GM10847 (cell line): ENCODE measurements around the gene R3HDM2.

Experiments used
- POLR2A ChIP-seq: IDR thresholded peaks from 2 replicates; pipeline ENCODE4 v1.6.1; 2011; ENCODE audit not compliant: insufficient read length; ENCODE audit errors: extremely low read depth

The R3HDM2 gene

DNA sequence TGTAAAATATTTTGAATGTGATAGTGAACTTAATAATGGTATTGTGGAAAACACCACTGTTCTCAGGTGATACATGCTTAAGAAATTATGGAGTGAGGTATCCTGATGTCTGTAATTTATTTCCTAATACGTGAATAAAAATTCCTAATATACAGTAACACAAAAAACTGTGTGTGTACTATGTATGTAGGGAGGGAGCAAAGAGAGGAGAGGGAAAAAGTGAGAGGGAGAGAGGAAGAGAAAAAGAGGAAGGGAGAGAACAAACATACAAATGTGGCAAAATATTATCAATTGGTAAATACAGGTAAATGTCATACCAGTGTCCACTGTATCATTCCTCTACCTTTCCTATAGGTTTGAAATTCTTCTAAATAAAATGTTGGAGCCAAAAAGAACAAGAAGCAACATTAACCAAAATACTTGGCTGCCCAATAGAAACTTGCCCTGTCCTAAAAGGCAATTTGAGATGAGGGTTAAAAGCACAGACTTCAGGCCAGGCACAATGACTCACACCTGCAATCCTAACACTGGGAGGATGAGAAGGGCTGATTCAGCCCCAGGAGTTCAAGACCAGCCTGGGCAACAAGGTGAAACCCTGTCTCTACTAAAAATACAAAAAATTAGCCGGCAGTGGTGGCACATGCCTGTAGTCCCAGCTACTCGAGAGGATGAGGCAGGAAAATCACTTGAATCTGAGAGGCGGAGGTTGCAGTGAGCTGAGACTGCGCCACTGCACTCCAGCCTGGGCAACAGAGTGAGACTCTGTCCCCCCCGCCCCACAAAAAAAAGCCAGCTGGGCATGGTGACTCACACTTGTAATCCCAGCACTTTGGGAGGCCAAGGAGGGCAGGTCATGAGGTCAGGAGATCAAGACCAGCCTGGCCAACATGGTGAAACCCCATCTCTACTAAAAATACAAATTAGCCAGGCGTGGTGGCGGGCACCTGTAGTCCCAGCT is 14.5 kb downstream of the R3HDM2 start:
- TF ChIP-seq POLR2A = no peak

DNA sequence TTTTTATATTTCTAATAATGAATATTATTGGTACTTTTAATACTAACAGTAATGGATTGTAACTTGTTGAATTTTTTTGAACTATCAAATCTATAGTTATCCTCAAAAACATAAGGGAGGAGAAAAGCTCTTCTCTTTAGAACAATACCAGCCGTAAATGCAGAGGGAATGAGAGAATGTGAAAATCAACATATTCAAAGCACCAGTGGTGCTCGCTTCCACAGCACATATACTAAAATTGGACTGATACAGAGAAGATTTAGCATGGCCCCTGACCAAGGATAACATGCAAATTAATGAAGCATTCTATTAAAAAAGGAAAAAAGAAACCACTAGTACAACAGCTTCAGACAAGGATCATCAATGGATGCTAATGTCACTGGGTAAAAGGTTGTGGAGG is 15.8 kb downstream of the R3HDM2 start:
- TF ChIP-seq POLR2A = no peak

DNA sequence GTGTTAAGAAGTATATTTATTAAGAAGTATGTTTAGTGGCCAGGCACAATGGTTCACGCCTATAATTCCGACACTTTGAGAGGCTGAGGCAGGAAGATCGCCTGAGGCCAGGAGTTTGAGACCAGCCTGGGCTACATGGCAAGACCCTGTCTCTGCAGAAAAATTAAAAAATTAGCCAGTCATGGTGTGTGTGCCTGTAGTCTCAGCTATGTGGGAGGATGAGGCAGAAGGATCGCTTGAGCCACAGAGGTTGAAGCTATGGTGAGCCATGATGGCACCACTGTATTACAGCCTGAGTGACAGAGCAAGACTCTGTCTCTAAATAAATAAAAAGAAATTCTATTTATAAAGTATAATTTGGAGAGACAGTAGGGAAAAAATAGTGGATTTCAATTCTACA is 20.3 kb downstream of the R3HDM2 start:
- TF ChIP-seq POLR2A = no peak

DNA sequence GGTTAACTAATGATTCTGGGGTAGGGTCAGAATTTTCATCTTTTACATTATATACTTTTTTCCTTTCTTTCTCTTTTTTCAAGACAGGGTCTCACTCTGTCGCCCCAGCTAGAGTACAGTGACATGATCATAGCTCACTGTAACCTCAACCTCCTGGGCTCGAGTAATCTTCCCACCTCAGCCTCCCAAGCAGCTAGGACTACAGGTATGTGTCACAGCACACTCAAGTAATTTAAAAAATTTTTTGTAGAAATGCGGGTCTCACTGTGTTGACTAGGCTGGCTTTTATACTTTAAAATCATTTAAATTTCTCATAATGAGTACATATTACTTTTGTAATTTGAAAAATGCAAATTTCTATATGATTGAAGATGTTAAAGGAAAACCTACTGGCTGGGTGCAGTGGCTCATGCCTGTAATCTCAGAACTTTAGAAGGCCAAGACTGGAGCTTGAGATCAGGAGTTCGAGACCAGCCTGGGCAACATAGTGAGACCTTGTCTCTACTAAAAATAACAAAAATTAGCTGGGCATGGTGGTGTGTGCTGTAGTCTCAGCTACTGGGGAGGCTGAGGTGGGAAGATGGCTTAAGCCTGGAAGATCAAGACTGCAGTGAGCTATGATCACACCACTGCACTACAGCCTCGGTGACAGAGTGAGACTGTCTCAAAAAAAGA is 25.7 kb downstream of the R3HDM2 start:
- no peak for TF ChIP-seq POLR2A

DNA sequence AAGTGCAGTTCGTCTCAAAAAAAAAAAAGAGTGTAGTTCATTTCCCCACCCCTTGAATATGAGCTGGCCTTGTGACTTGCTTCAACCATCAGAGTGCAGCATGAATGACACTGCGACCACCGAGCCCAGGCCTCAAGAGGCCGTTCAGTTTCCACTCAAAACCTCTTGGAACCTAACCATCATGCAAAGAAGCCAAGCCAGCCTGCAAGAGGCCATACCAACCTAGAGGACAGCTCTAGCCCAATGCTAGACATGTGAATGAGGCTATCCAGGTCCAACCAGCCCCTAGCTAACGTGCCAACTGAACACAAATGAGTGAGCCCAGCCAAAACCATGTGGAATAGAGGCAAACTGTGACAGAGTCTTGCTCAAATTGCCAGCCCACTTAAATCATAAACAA is 29.7 kb downstream of the R3HDM2 start:
- TF ChIP-seq POLR2A = no peak

DNA sequence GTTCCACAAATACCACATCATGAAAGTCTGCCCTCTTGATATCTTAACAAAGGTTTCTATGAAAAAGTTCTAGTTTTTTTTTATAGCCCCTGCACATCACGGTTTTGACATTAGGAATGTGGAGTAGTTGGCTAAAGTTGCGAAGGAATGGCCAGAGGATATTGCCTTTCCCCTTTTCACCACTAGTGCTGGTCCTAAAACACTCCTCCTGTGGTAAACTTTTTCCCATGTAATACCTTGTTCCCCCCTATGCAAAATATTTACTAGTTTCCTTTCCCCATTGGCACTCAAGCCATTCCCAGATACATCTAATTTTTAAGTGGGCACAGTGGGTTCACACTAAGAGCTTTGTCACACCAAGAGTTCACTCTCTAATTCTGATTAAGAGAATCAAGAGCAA is 33.4 kb downstream of the R3HDM2 start:
- no peak for TF ChIP-seq POLR2A

DNA sequence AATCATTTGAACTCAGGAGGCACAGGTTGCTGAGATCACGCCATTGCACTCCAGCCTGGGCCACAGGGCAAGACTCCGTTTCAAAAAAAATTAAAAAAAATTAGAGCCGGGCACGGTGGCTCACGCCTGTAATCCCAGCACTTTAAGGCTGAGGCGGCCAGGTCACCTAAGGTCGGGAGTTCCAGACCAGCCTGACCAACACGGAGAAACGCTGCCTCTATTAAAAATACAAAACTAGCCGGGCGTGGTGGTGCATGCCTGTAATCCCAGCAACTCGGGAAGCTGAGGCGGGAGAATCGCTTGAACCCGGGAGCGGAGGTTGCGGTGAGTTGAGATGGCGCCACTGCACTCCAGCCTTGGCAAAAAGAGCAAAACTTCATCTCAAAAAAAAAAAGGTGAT is 35.7 kb downstream of the R3HDM2 start:
- no peak for TF ChIP-seq POLR2A

DNA sequence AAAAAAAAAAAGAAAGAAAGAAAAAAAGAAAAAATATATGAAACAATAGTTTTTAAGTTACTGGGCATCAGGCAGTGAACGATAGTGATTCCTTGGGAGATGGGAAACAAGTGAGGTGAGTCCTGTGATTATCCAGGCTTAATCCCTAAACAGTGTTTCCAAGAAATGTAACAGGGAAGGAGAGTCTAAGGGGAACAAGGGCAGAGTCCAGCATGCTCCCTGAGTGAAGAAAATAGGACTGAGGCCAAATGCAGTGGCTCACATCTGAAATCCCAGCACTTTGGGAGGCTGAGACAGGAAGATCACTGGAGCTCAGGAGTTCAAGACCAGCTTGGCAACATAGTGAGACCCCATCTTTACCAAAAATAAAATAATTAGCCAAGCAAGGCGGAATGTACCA is 40.7 kb downstream of the R3HDM2 start:
- no peak for TF ChIP-seq POLR2A

DNA sequence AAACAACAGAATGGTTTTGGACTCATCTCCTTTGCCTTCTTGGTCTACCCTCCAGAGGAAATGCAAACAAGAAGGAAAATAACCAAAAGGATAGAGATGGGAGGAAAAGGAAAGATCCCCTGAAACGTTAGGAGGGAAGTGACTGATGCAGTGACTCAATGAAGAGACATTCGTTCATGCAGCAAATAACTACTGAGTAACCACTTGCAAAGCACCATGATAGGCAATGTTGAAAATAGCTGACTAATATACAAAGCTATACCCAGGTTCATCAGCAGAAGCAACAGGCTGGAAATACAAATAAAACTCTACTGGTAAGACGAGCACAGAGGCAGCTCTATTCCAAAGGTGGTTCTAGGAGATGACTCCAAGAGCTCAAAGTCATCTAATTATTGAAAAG is 41.8 kb downstream of the R3HDM2 start:
- TF ChIP-seq POLR2A = no peak

DNA sequence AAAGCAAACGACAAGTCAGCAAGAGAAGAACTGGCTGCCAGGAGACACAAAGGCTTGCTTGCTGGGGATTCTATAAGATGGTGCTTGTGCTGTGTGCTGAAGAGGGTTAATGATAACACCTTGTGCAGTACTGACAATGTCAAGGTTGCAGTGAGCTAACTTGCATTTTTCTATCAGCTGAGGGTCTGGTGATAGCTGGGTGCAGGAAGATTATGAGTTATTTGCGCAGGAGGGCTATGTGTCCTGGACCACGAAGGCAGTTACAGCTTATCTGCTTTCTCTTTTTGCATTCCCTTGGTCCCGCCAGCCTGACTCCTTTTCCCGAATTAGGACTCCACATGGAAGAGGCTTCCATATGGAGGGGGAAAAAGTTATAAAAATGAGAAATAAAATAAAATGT is 42.4 kb downstream of the R3HDM2 start:
- TF ChIP-seq POLR2A = no peak

DNA sequence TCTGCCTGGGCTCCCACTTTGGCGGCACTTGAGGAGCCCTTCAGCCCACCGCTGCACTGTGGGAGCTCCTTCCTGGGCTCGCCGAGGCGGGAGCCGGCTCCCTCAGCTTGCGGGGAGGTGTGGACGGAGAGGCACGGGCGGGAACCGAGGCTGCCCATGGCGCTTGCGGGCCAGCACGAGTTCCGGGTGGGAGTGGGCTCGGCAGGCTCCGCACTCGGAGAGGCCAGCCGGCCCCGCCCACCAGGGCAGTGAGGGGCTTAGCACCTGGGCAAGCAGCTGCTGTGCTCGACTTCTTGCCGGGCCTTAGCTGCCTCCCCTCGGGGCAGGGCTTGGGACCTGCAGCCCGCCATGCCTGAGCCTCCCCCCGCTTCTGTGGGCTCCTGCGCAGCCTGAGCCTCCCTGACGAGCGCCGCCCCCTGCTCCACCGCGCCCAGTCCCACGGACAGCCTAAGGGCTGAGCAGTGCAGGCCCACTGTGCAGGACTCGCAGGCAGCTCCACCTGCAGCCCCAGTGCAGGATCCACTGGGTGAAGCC is 44.6 kb downstream of the R3HDM2 start:
- TF ChIP-seq POLR2A = no peak

DNA sequence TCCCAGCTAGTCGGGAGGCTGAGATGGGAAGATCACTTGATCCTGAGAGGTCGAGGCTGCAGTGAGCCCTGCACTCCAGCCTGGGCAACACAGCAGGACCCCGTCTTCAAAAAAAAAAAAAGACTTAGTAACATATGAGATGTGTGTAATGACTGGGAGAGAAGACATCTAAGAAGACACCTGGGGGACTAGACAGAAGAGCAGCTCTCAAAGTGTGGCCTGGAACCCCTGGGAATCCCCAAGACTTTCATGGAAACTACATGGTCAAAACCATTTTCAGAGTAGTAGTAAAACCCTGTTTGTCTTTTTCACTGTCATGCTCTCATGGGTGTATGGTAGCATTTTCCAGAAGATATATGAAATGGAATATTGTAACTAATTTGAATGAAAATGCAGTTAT is 45.3 kb downstream of the R3HDM2 start:
- TF ChIP-seq POLR2A = no peak

DNA sequence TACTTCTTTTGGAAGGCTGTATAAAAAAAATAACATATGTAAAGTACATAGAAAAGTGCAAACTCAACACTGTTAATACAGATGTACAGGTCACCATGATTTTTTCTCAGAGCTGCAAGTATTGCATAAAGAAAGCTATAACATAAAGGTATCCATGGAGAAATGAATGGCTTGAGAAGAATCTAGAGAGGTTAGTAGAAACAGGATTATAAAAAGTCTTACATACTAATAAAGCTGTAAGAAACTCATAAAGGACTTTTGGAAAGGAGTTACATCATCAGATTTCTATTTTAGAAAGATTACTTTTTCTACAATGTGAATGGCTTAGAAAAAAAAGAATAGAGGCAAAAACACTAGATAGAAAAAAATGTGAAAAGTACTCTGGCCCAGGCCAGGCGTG is 46.4 kb downstream of the R3HDM2 start:
- TF ChIP-seq POLR2A = no peak

DNA sequence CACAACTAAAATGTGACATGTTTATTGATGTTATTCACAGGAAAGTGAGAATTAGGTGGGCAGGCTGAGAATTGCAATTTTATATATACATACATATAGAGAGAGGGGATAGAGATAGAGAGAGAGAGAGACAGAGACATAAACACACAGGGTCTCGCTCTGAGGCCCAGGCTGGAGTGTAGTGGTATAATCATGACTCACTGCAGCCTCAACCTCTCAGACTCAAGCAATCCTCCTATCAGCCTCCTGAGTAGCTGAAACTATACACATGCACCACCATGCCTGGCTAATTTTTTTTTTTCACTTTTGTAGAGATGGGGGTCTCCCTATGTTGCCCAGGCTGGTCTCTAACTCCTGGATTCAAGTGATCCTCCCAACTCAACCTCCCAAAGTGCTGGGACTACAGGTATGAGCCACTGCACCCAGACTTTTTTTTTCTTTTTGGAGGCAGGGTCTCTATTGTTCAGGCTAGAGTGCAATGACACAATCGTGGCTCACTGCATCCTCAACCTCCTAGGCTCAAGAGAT is 49.1 kb downstream of the R3HDM2 start:
- TF ChIP-seq POLR2A = no peak

DNA sequence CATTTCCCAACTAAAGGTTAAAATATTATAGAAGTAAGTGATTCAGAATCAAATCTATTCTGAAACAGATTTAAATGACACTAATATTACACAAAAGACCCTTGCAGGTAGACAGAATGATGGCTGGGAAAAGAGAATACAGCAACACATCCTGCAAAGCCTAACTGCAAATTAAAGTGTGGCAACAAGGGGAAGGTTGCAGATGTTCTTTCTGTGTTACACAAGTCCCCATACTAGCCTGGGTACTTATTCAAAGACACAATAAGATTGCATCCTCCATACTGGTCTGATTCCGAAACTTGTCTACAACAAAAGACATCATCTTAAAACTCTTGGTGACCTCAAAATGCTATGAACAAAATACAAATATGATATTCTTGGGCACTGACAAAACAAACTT is 50.5 kb downstream of the R3HDM2 start:
- TF ChIP-seq POLR2A = no peak
